ENCODE data around the gene EPSTI1. TPM values are rescaled to one million over a fixed set of nuclear protein-coding genes. Genes with fewer than 3 reads are reported as not detected.

The EPSTI1 gene
- polyA plus RNA-seq, 2 of the 4 experiments (the other 2 are of a cell fraction): 0.05 to 0.10 TPM

DNA sequence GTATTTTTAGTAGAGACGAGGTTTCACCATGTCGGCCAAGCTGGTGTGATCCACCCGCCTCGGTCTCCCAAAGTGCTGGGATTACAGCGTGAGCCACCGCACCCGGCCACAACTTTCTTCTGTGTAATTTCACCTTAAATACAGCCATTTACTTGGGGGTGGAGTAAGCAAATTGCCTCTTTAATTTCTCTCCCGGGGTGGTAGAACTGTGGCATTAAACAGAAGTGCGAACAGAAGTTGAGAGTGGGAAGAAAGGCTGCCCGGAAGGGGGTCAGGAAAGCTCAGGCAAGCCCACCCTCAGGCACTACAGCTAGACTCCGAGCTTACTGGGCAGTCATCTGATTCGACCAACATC, 30.9 kb upstream of the EPSTI1 start:
- H3K4me3 ChIP-seq: no peak overlapping the region
- 91% methylated on average over 10 of the region's 12 CpGs for WGBS (ENCODE audit: missing lambda C conversion rate)
- no peak for ATAC-seq
- FAIRE-seq: no peak
- POLR2A ChIA-PET: no interaction called here
- no peaks in the 10 kb centered on the region for H3K4me1 ChIP-seq
- H3K4me2 ChIP-seq: no peak overlapping the region
- no peaks in the 10 kb centered on the region for H3K9me3 ChIP-seq
- no peak for DNase-seq (ENCODE audit: low read depth in 1 of 2, low spot score in 1 of 2)
- TF ChIP-seq, protein P1, sequence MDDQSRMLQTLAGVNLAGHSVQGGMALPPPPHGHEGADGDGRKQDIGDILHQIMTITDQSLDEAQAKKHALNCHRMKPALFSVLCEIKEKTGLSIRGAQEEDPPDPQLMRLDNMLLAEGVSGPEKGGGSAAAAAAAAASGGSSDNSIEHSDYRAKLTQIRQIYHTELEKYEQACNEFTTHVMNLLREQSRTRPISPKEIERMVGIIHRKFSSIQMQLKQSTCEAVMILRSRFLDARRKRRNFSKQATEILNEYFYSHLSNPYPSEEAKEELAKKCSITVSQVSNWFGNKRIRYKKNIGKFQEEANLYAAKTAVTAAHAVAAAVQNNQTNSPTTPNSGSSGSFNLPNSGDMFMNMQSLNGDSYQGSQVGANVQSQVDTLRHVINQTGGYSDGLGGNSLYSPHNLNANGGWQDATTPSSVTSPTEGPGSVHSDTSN (IDR thresholded peaks at IDR 0.05): no peak
- TF ChIP-seq RFX5 (IDR thresholded peaks at IDR 0.05): no peak
- CTCF ChIA-PET: interaction anchor here (0.6 to 0.7 kb wide), 3 partner anchors 53 to 884 kb away, joined by 3 to 5 read pairs (median 3); no protein-coding TSS in a partner anchor
- no peak overlapping the region for H3K27ac ChIP-seq

DNA sequence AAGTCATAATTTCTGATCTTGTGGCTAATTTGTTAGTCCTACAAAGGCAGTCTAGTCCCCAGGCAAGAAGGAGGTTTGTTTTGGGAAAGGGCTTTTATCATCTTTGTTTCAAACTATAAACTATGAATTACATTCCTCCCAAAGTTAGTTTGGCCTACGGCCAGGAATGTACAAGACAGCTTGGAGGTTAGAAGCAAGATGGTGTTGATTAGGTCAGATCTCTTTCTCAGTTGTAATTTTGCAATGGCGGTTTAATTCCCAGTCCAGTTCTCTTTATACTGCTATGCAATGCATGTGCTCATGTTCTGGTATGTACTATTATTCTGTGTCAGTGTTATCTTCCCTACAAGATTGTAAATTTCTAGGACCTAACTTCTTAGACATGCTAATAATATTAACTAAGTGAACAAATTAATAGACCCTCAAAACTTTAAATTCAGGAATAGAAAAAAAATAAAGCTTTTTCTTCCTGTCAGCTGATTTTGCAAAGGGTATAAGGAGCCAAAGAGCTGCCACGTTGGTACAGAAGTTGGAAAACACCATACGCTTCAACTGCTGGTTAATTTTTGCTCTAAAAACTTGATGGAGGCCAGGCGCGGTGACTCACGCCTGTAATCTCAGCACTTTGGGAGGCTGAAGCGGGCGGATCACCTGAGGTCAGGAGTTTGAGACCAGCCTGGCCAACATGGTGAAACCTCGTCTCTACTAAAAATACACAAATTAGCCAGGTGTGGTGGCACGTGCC, 30.1 kb upstream of the EPSTI1 start:
- no peak overlapping the region for H3K4me2 ChIP-seq
- ATAC-seq: no peak
- H3K4me3 ChIP-seq: no peak overlapping the region
- POLR2A ChIA-PET: no interaction called here
- CTCF ChIA-PET: no interaction called here
- 73% methylated on average over 11 of the region's 11 CpGs for WGBS (ENCODE audit: missing lambda C conversion rate)
- no peak overlapping the region for H3K27ac ChIP-seq
- no peaks in the 10 kb centered on the region for H3K4me1 ChIP-seq
- H3K9me3 ChIP-seq: no peaks in the 10 kb centered on the region
- DNase-seq (ENCODE audit: low read depth in 1 of 2, low spot score in 1 of 2): no peak
- no peak for FAIRE-seq
- TF ChIP-seq RAD21 (conservative IDR thresholded peaks at IDR 0.05 in 1 of 2, IDR thresholded peaks at IDR 0.05 in 1 of 2) (no peak), CHD2 (IDR thresholded peaks at IDR 0.05; ENCODE audit: low read length, partially characterized antibody) (no peak), PHF8 (IDR thresholded peaks at IDR 0.05; ENCODE audit: borderline replicate concordance, low read depth) (no peak), ZC3H11A (IDR thresholded peaks at IDR 0.05) (no peak), HOXB5 (CRISPR knock-in tag; IDR thresholded peaks at IDR 0.05) (no peak), CEBPB (IDR thresholded peaks at IDR 0.05) (no peak), TFCP2L1 (CRISPR knock-in tag; IDR thresholded peaks at IDR 0.05) (no peak), KDM1A (IDR thresholded peaks at IDR 0.05; ENCODE audit: low read depth) (no peak), FOXS1 (CRISPR knock-in tag; IDR thresholded peaks at IDR 0.05) (no peak), EHMT2 (IDR thresholded peaks at IDR 0.05; ENCODE audit: low read depth) (no peak), HDAC2 (IDR thresholded peaks at IDR 0.05) (no peak), TP53 (CRISPR knock-in tag; IDR thresholded peaks at IDR 0.05) (no peak), CBX2 (IDR thresholded peaks at IDR 0.05; ENCODE audit: borderline replicate concordance, low read depth) (no peak), HEYL (CRISPR knock-in tag; IDR thresholded peaks at IDR 0.05) (no peak), JUNB (IDR thresholded peaks at IDR 0.05) (no peak), MYC (IDR thresholded peaks at IDR 0.05; ENCODE audit: borderline replicate concordance, low read length) (no peak)
- TF ChIP-seq, protein P2, sequence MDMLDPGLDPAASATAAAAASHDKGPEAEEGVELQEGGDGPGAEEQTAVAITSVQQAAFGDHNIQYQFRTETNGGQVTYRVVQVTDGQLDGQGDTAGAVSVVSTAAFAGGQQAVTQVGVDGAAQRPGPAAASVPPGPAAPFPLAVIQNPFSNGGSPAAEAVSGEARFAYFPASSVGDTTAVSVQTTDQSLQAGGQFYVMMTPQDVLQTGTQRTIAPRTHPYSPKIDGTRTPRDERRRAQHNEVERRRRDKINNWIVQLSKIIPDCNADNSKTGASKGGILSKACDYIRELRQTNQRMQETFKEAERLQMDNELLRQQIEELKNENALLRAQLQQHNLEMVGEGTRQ (IDR thresholded peaks at IDR 0.05): no peak
- TF ChIP-seq, protein P3, sequence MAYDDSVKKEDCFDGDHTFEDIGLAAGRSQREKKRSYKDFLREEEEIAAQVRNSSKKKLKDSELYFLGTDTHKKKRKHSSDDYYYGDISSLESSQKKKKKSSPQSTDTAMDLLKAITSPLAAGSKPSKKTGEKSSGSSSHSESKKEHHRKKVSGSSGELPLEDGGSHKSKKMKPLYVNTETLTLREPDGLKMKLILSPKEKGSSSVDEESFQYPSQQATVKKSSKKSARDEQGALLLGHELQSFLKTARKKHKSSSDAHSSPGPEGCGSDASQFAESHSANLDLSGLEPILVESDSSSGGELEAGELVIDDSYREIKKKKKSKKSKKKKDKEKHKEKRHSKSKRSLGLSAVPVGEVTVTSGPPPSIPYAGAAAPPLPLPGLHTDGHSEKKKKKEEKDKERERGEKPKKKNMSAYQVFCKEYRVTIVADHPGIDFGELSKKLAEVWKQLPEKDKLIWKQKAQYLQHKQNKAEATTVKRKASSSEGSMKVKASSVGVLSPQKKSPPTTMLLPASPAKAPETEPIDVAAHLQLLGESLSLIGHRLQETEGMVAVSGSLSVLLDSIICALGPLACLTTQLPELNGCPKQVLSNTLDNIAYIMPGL (CRISPR knock-in tag; IDR thresholded peaks at IDR 0.05; ENCODE audit: borderline replicate concordance): no peak
- TF ChIP-seq, protein P4, sequence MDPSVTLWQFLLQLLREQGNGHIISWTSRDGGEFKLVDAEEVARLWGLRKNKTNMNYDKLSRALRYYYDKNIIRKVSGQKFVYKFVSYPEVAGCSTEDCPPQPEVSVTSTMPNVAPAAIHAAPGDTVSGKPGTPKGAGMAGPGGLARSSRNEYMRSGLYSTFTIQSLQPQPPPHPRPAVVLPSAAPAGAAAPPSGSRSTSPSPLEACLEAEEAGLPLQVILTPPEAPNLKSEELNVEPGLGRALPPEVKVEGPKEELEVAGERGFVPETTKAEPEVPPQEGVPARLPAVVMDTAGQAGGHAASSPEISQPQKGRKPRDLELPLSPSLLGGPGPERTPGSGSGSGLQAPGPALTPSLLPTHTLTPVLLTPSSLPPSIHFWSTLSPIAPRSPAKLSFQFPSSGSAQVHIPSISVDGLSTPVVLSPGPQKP (IDR thresholded peaks at IDR 0.05; ENCODE audit: low read depth, low read length): no peak

Measured in A549 (cell line).